C4-2B (cell line): ENCODE results near the gene DPYSL4.

Experiments used
- H3K27ac ChIP-seq: fragments of 450-650 bp; 2 replicates; pipeline ENCODE4 v1.5.1; 2017
- ZFX ChIP-seq: fragments of 450-650 bp; IDR thresholded peaks from 2 replicates; pipeline ENCODE4 v1.6.1; 2017
- TF ChIP-seq, protein P1 (sequence below): fragments of 450-650 bp; conservative IDR thresholded peaks from 2 replicates; pipeline ENCODE4 v1.5.1; 2017; ENCODE audit warnings: mild to moderate bottlenecking

The DPYSL4 gene

DNA sequence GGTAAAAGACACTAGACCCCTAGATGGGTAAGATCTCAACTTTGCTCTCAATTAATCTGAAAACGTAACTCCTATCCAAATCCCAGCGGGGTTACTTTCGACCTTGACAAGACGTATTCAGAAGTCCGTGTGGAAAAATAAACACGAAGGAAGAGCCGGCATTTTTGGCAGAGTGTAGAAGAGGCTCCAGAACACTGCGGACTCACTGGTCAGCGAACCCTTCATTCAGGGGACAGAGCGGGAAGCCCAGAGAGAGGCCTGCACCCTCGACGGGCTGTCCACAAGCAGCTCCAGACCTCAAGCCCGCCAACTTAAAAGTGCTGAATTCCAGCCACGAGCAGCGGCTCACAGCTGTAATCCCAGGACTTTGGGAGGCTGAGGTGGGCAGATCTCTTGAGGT, 54.7 kb downstream of the DPYSL4 start:
- no peak overlapping the region for H3K27ac ChIP-seq
- no peak for TF ChIP-seq ZFX
- TF ChIP-seq, protein P1, sequence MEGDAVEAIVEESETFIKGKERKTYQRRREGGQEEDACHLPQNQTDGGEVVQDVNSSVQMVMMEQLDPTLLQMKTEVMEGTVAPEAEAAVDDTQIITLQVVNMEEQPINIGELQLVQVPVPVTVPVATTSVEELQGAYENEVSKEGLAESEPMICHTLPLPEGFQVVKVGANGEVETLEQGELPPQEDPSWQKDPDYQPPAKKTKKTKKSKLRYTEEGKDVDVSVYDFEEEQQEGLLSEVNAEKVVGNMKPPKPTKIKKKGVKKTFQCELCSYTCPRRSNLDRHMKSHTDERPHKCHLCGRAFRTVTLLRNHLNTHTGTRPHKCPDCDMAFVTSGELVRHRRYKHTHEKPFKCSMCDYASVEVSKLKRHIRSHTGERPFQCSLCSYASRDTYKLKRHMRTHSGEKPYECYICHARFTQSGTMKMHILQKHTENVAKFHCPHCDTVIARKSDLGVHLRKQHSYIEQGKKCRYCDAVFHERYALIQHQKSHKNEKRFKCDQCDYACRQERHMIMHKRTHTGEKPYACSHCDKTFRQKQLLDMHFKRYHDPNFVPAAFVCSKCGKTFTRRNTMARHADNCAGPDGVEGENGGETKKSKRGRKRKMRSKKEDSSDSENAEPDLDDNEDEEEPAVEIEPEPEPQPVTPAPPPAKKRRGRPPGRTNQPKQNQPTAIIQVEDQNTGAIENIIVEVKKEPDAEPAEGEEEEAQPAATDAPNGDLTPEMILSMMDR, result no peak

DNA sequence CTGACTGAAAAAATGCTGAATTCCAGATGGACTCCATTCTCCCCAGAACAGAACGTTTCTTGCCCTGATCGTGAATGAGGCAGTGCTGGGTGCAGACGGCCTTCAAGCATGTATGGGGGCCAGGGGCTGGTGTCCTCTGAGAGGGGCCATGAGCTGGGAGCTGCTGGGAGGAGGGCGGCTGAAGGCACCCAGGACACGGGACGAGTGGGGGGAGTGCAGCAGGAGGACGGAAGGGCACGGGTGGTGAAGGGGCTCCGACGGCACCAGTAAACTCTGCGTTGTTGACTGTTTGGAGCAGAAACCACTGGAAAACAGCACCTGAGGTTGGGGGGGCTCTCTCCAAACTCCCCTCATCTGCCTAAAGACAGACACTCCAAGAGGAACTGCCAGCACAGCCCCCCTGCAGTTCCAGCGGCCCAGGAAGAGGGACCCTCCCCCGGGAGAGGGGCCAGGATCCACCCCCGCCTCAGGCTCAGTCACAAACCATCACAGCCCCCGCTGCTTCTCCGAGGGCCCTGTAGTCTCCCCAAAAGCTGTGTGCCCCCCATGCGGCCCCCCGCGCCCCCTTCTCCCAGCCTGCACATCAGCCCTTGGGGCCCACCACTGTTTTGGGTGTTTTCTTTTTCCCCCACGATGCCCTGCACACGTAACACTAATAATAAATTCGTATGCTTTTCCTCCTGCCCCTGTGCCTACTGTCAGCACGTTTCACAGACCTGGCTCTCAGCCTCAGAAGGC, 55.5 kb downstream of the DPYSL4 start:
- TF ChIP-seq ZFX, result no peak
- TF ChIP-seq, protein P1, result no peak
- no peak overlapping the region for H3K27ac ChIP-seq

DNA sequence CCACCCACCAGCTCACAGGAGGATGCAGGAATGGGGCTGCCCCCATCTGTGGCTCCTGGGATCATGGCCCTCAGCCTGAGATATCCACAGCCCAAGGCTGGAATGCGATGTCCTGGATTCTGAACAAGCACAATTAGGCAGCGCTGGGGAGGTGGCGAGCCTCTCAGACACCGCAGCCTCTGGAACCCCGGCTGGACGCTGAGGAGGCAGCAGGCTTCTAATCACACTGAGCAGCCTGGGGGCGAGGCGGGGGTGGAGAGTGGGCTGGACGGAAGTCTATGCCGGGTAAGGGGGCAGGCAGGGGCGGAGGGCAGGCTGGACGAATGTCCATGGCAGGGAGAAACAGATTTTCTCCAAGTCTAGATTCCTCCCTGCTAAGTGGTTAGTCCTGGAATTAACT, 56.4 kb downstream of the DPYSL4 start:
- H3K27ac ChIP-seq, result no peak overlapping the region
- TF ChIP-seq, protein P1, result no peak
- no peak for TF ChIP-seq ZFX

DNA sequence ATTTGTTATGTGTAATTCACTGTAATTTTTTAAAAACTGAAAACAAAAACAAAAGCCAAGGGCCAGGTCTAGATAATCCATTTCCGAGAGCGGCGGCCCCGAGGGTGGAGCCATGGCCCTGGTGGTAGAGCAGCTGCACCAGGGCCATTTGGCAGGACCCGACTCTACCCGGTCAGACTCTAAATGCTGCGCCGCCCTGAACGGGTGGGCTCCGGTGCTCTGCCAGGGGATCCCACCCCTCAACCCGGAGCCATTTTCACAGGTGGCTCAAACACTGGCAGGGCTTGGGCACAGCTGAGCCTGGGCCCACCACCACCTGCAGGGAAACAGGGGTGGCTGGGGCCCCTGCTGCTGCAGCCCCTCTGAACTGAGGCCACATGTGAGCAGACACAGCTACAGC, 56.9 kb downstream of the DPYSL4 start:
- H3K27ac ChIP-seq, result no peak overlapping the region
- TF ChIP-seq ZFX, result no peak
- TF ChIP-seq, protein P1, result no peak

DNA sequence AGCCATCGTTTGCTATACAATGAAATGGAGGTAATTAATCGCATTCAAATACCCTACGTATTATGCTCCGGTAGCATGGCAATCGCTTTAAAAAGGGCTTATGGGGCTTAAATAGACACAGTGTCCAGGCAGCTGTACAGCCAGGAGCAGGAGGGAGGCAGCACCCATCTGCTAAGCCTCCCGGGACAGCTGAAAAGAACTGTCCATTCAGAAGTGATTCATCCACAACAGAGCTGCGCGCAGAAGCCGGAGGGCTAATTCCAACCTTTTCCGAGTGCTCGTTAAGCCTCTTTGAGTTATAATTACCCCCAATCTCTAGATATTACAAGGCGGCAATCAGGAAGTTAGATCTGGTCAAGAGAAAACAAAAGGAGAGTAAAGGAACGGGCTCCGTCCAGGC, 58.3 kb downstream of the DPYSL4 start:
- no peak overlapping the region for H3K27ac ChIP-seq
- TF ChIP-seq, protein P1, result no peak
- TF ChIP-seq ZFX, result no peak

DNA sequence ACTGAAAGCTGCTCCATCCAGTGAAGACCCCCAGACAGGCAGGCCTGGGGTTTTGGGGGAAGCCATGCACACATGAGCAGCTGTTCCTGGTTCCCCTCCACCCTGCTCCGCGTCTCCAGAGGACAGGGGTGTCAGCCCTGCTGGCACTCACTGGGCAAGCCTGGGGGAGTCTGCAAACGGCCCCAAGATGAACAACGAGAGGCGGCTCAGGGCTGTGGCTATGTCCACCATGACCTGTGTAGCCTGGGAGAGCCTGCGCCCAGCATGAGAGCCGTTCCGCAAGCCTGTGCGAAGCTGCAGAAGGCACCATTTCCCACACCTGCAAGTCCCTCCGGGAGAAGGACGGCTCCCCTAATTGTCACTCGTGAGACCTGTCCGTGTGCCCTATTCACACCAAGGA, 59.5 kb downstream of the DPYSL4 start:
- TF ChIP-seq, protein P1, result no peak
- no peak for TF ChIP-seq ZFX

DNA sequence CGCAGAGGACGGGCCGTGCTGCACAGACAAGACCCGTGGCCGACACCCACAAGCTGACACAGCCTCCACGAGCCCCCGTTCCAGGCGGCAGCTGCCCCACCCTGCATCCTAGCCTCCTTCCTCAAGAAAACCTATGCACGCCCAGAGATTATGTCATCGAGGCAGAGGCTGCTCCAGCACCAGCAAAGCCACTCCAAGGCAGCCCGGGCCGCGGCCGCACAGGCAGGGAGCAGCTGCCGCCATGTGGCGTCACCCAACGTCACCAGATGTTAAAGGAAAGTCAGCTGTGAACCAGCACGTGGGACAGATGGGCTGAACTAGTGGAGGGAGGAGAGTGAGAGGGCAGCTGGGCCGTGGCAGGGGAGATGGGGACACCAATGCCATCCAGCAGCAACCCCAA, 61.2 kb downstream of the DPYSL4 start:
- H3K27ac ChIP-seq, result peak overlapping the region; percentile 69
- TF ChIP-seq, protein P1, result no peak
- TF ChIP-seq ZFX, result no peak

More for the DNA sequence above, 59.5 kb downstream of the DPYSL4 start:
- no peak overlapping the region for H3K27ac ChIP-seq
